Left lung (tissue), 10 donors: Measurements from ENCODE around the gene ITGA11. TPM values are rescaled to one million over a fixed set of nuclear protein-coding genes. Genes with fewer than 3 reads are reported as not detected.

ENCODE experiments used
- ATAC-seq: fragments of 200-7000 bp; cut with Tn5 transposase; one replicate; pipeline ENCODE4 v1.9.1; 2020; ENCODE audit warnings: moderate library complexity
- DNase-seq, 4 donors: peaks; one replicate each; pipeline ENCODE4 v3.0.0-alpha.2; 2013 to 2020
- H3K27ac ChIP-seq, 2 donors: fragments of 200-600 bp; sonication (generic) in 1 of 2; one replicate each; pipeline versions ENCODE4 v1.5.0 to v1.8.0; 2020 to 2021
- H3K27me3 ChIP-seq, 2 donors: fragments of 200-600 bp; sonication (generic) in 1 of 2; one replicate each; pipeline versions ENCODE4 v1.5.0 to v1.8.0; 2020 to 2021
- H3K36me3 ChIP-seq, 2 donors: fragments of 200-600 bp; sonication (generic) in 1 of 2; one replicate each; pipeline versions ENCODE4 v1.5.0 to v1.8.0; 2020 to 2021
- H3K4me1 ChIP-seq, 2 donors: fragments of 200-600 bp; one replicate each; pipeline ENCODE4 v1.8.0; 2021
- H3K4me3 ChIP-seq, 2 donors: fragments of 200-600 bp; sonication (generic) in 1 of 2; one replicate each; pipeline versions ENCODE4 v1.5.0 to v1.8.0; 2020 to 2021; ENCODE audit warnings: mild to moderate bottlenecking in 1 of 2
- H3K9me3 ChIP-seq, 2 donors: fragments of 200-600 bp; sonication (generic) in 1 of 2; one replicate each; pipeline versions ENCODE4 v1.5.0 to v1.8.0; 2020 to 2021
- CTCF ChIP-seq, 2 donors: fragments of 200-600 bp; sonication (generic) in 1 of 2; IDR thresholded peaks; one replicate each; pipeline versions ENCODE4 v1.5.0 to v1.8.0; 2021; ENCODE audit warnings: antibody characterized with exemption in 2 of 2
- intact Hi-C, 2 donors: fragments of 100-400 bp; cut with DNase I; formaldehyde crosslinking; loops; one replicate each; pipeline versions ENCODE4 v1.11.2 to v1.14.2; 2022
- polyA plus RNA-seq, 6 donors: library from polyadenylated mRNA; unstranded; fragments of 120-200 nt; gene quantifications; one replicate each; pipeline ENCODE4 v1.2.1, GENCODE V29; 2013; ENCODE audit not compliant: insufficient read length in 6 of 6
- total RNA-seq, 2 donors: library from RNA; stranded (reverse); fragmentation: NEBNext Ultra II Directional; extraction: Animal tissue kit (Norgen Biotek cat#: 25700); gene quantifications; one replicate each; pipeline ENCODE4 v1.2.1, GENCODE V29; 2021
- donor health status: DM: no; HTN: yes; CAD: no.
- donor health status: DM: no; HTN: no; CAD: no.

The ITGA11 gene
- total and polyA plus RNA-seq, 8 donors = 1.1 to 7.3 (median 1.8) TPM

- no peaks in the 10 kb centered on the region for H3K9me3 ChIP-seq
- peak; percentile 29 for ATAC-seq
- DNase-seq = peak in 2 of 4 donors; percentile 35 to 37
- H3K27me3 ChIP-seq = no peaks in the 10 kb centered on the region
- H3K4me1 ChIP-seq = peaks cover 16 to 24% of the 10 kb centered on the region in 2 donors
- no peak overlapping the region for H3K4me3 ChIP-seq
- intact Hi-C loops = no loop called here
- H3K36me3 ChIP-seq = no peaks in the 10 kb centered on the region
- TF ChIP-seq CTCF (IDR thresholded peaks at IDR 0.05) = no peak
- H3K27ac ChIP-seq = peak overlapping the region; percentile 4 to 49
These were observed 156.7 kb downstream of the ITGA11 start for GRCh38 chr15:68275165-68275746.

- H3K4me1 ChIP-seq = peaks cover 9 to 15% of the 10 kb centered on the region in 2 donors
- no peak for TF ChIP-seq CTCF (IDR thresholded peaks at IDR 0.05)
- no peak for ATAC-seq
- no peaks in the 10 kb centered on the region for H3K9me3 ChIP-seq
- H3K27ac ChIP-seq = peak overlapping the region; percentile 3 to 4
- no peak for DNase-seq
- H3K36me3 ChIP-seq = no peaks in the 10 kb centered on the region
- no peaks in the 10 kb centered on the region for H3K27me3 ChIP-seq
- no peak overlapping the region for H3K4me3 ChIP-seq
- intact Hi-C loops = no loop called here
These were observed 157.6 kb downstream of the ITGA11 start for GRCh38 chr15:68274201-68274848.

GRCh38 chr15:68272721-68273271 lies 159.2 kb downstream of the ITGA11 start:
- Histone ChIP-seq H3K4me1 (peaks cover 9 to 10% of the 10 kb centered on the region in 2 donors), H3K4me3 (no peak overlapping the region), H3K27me3 (no peaks in the 10 kb centered on the region), H3K9me3 (no peaks in the 10 kb centered on the region), H3K36me3 (no peaks in the 10 kb centered on the region), H3K27ac (no peak overlapping the region)
- DNase-seq (no peak), ATAC-seq (no peak)
- intact Hi-C loops = no loop called here
- no peak for TF ChIP-seq CTCF (IDR thresholded peaks at IDR 0.05)

GRCh38 chr15:68271854-68272471 lies 160.0 kb downstream of the ITGA11 start:
- H3K36me3 ChIP-seq = no peaks in the 10 kb centered on the region
- DNase-seq (no peak), ATAC-seq (peak; percentile 7)
- peaks cover 0 to 5% of the 10 kb centered on the region in 2 donors for H3K27me3 ChIP-seq
- H3K9me3 ChIP-seq = no peaks in the 10 kb centered on the region
- H3K27ac ChIP-seq = peak overlapping the region; percentile 19 to 34
- peaks cover 9 to 10% of the 10 kb centered on the region in 2 donors for H3K4me1 ChIP-seq
- no peak for TF ChIP-seq CTCF (IDR thresholded peaks at IDR 0.05)
- intact Hi-C loops = no loop called here
- no peak overlapping the region for H3K4me3 ChIP-seq

- no peak for TF ChIP-seq CTCF (IDR thresholded peaks at IDR 0.05)
- no peak for DNase-seq
- H3K27me3 ChIP-seq = peaks cover 0 to 16% of the 10 kb centered on the region in 2 donors
These were observed 163.6 kb downstream of the ITGA11 start for GRCh38 chr15:68268405-68268804.

More at GRCh38 chr15:68268405-68268804, 163.6 kb downstream of the ITGA11 start:
- intact Hi-C loops = no loop called here
- Histone ChIP-seq H3K9me3 (no peaks in the 10 kb centered on the region), H3K4me3 (no peak overlapping the region), H3K36me3 (no peaks in the 10 kb centered on the region), H3K4me1 (peaks cover 0 to 9% of the 10 kb centered on the region in 2 donors), H3K27ac (no peak overlapping the region)
- ATAC-seq = no peak
